Measurements from ENCODE around the gene ASCC3. TPM values are rescaled to one million over a fixed set of nuclear protein-coding genes. Genes with fewer than 3 reads are reported as not detected.

ASCC3 gene
- total RNA-seq, 1 experiment from 2014 or later, result 48.2 TPM

- ChIA-PET CTCF (interaction anchor here (0.9 kb wide), 1 partner anchor 300 kb away, joined by 3 read pairs; no protein-coding TSS in a partner anchor), POLR2A (no interaction called here)
- Mint-ChIP-seq H3K4me3 (ENCODE audit: unreplicated experiment) (no peak overlapping the region), H3K9me3 (ENCODE audit: unreplicated experiment) (no peaks in the 10 kb centered on the region), H3K4me1 (ENCODE audit: low read depth, unreplicated experiment) (peaks cover 8% of the 10 kb centered on the region), H3K36me3 (ENCODE audit: insufficient read depth, unreplicated experiment) (peaks cover 6% of the 10 kb centered on the region), H3K27me3 (ENCODE audit: insufficient read depth, unreplicated experiment) (no peaks in the 10 kb centered on the region), H3K27ac (ENCODE audit: unreplicated experiment) (no peak overlapping the region)
- TF ChIP-seq CTCF (IDR thresholded peaks at IDR 0.05; ENCODE audit: insufficient read depth in 1 of 2, low read depth in 1 of 2, low read length in 1 of 2, severe bottlenecking in 1 of 2, unreplicated experiment in 1 of 2), result peak; percentile 57 to 59
- no TSS peak for BruUV-seq (replicated peaks)
- intact Hi-C loops (cut with micrococcal nuclease; ENCODE audit: unreplicated experiment), result loop anchor here (2.0 to 5.0 kb wide), 2 partner anchors 182 to 548 kb away; no protein-coding TSS in a partner anchor
- H3K9me3 ChIP-seq, result no peaks in the 10 kb centered on the region
- H3K36me3 ChIP-seq (ENCODE audit: control insufficient read depth, insufficient read depth, low read length), result no peaks in the 10 kb centered on the region
- no peak overlapping the region for H3K4me3 ChIP-seq (ENCODE audit: low read depth, low read length)
- peak in 1 of 2 experiments; percentile 13 for DNase-seq
- H3K27me3 ChIP-seq (replicated peaks; ENCODE audit: control insufficient read depth, insufficient read depth, low read length), result no peaks in the 10 kb centered on the region
- no peaks in the 10 kb centered on the region; the same call in 1 of the 2 replicates for H3K4me1 ChIP-seq
Measured at GRCh38 chr6:100664274-100665040, 216.7 kb downstream of the ASCC3 start.

GRCh38 chr6:100663219-100663863 is 217.8 kb downstream of the ASCC3 start:
- Mint-ChIP-seq H3K9me3 (ENCODE audit: unreplicated experiment) (no peaks in the 10 kb centered on the region), H3K27ac (ENCODE audit: unreplicated experiment) (no peak overlapping the region), H3K4me1 (ENCODE audit: low read depth, unreplicated experiment) (peaks cover 8% of the 10 kb centered on the region), H3K27me3 (ENCODE audit: insufficient read depth, unreplicated experiment) (no peaks in the 10 kb centered on the region), H3K36me3 (ENCODE audit: insufficient read depth, unreplicated experiment) (peaks cover 6% of the 10 kb centered on the region), H3K4me3 (ENCODE audit: unreplicated experiment) (no peak overlapping the region)
- DNase-seq, result no peak
- H3K4me1 ChIP-seq, result no peaks in the 10 kb centered on the region; the same call in 1 of the 2 replicates
- no peaks in the 10 kb centered on the region for H3K36me3 ChIP-seq (ENCODE audit: control insufficient read depth, insufficient read depth, low read length)
- ChIA-PET POLR2A (no interaction called here), CTCF (interaction anchor here (0.7 to 0.9 kb wide), 2 partner anchors 299 to 556 kb away, joined by 3 to 4 read pairs; no protein-coding TSS in a partner anchor)
- no TSS peak for BruUV-seq (replicated peaks)
- H3K9me3 ChIP-seq, result no peaks in the 10 kb centered on the region
- intact Hi-C loops (cut with micrococcal nuclease; ENCODE audit: unreplicated experiment), result loop anchor here (5.0 kb wide), 1 partner anchor 181 kb away; no protein-coding TSS in a partner anchor
- TF ChIP-seq CTCF (IDR thresholded peaks at IDR 0.05; ENCODE audit: insufficient read depth in 1 of 2, low read depth in 1 of 2, low read length in 1 of 2, severe bottlenecking in 1 of 2, unreplicated experiment in 1 of 2), result no peak
- H3K4me3 ChIP-seq (ENCODE audit: low read depth, low read length), result no peak overlapping the region
- H3K27me3 ChIP-seq (replicated peaks; ENCODE audit: control insufficient read depth, insufficient read depth, low read length), result no peaks in the 10 kb centered on the region

- no peak for TF ChIP-seq CTCF (IDR thresholded peaks at IDR 0.05; ENCODE audit: insufficient read depth in 1 of 2, low read depth in 1 of 2, low read length in 1 of 2, severe bottlenecking in 1 of 2, unreplicated experiment in 1 of 2)
- no TSS peak for BruUV-seq (replicated peaks)
- Mint-ChIP-seq H3K27me3 (ENCODE audit: insufficient read depth, unreplicated experiment) (no peaks in the 10 kb centered on the region), H3K36me3 (ENCODE audit: insufficient read depth, unreplicated experiment) (peaks cover 6% of the 10 kb centered on the region), H3K9me3 (ENCODE audit: unreplicated experiment) (no peaks in the 10 kb centered on the region), H3K27ac (ENCODE audit: unreplicated experiment) (no peak overlapping the region), H3K4me1 (ENCODE audit: low read depth, unreplicated experiment) (peaks cover 8% of the 10 kb centered on the region), H3K4me3 (ENCODE audit: unreplicated experiment) (no peak overlapping the region)
- intact Hi-C loops (cut with micrococcal nuclease; ENCODE audit: unreplicated experiment), result loop anchor here (5.0 kb wide), 1 partner anchor 180 kb away; no protein-coding TSS in a partner anchor
- Histone ChIP-seq H3K27me3 (replicated peaks; ENCODE audit: control insufficient read depth, insufficient read depth, low read length) (no peaks in the 10 kb centered on the region), H3K36me3 (ENCODE audit: control insufficient read depth, insufficient read depth, low read length) (no peaks in the 10 kb centered on the region), H3K4me3 (ENCODE audit: low read depth, low read length) (no peak overlapping the region), H3K9me3 (no peaks in the 10 kb centered on the region), H3K4me1 (no peaks in the 10 kb centered on the region; the same call in 1 of the 2 replicates)
- ChIA-PET CTCF (interaction anchor here (0.6 kb wide), 1 partner anchor 12 kb away, joined by 3 read pairs; no protein-coding TSS in a partner anchor), POLR2A (no interaction called here)
- DNase-seq, result no peak
Measured at GRCh38 chr6:100662264-100662663, 218.9 kb downstream of the ASCC3 start.

All from Caco-2 (cell line).